PFSK-1 (cell line): ENCODE measurements around the gene PFN1.

Experiments
- POLR2AphosphoS5 ChIP-seq: IDR thresholded peaks from 2 replicates; pipeline ENCODE4 v1.6.1; 2012; ENCODE audit warnings: low read depth, mild to moderate bottlenecking, control low read depth, low read length, moderate library complexity
- SIN3A ChIP-seq: IDR thresholded peaks from 2 replicates; pipeline ENCODE4 v1.6.1; 2012; ENCODE audit warnings: mild to moderate bottlenecking, low read length, moderate library complexity, borderline replicate concordance; ENCODE audit not compliant: insufficient read depth
- TAF1 ChIP-seq: IDR thresholded peaks from 2 replicates; pipeline ENCODE4 v1.6.1; 2012; ENCODE audit warnings: low read length, control low read depth, borderline replicate concordance; ENCODE audit not compliant: insufficient read depth

DNA sequence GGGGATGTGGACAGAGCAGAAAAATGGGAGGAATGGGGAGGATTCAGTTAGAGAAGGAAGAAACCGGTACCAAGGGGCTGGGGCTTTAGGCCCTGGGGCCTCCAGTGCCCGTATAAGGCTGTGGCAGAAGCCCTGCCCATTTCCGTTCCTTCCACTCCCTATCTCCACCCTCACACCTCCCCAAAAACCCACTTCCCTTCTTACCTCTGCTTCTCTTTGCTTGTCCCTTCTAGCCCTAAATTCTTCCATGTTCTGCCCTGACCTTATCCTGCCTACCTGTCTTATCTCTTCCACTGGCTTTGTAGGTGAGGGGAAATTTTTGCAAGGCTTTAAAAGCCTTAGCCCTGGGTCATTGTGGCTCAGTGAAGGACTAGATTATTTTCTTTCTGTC lies 4.2 kb downstream of the PFN1 start:
- TF ChIP-seq TAF1 (no peak), POLR2AphosphoS5 (peak; percentile 61), SIN3A (no peak)
